Measurements from ENCODE around the gene GPR87. TPM values are rescaled to one million over a fixed set of nuclear protein-coding genes. Genes with fewer than 3 reads are reported as not detected.
A peak's percentile ranks its signal among the peaks of the same experiment; 100 is the strongest.

GPR87 gene
- total RNA-seq, 1 donor from 2014 or later = 13.3 TPM

GRCh38 chr3:151315846-151316245, 774 bp downstream of the GPR87 start:
- DNase-seq = no peak

GRCh38 chr3:151315136-151315535, 1.5 kb downstream of the GPR87 start:
- DNase-seq = no peak

- no peak for DNase-seq
These were observed 2.0 kb downstream of the GPR87 start for GRCh38 chr3:151314593-151314992.

GRCh38 chr3:151314137-151314536, 2.5 kb downstream of the GPR87 start:
- no peak for DNase-seq

- DNase-seq = no peak
These were observed 3.6 kb downstream of the GPR87 start for GRCh38 chr3:151312972-151313371.

GRCh38 chr3:151309566-151309965, 7.1 kb downstream of the GPR87 start:
- no peak for DNase-seq

- no peak for DNase-seq
These were observed 8.8 kb downstream of the GPR87 start for GRCh38 chr3:151307583-151308488.

GRCh38 chr3:151307131-151307530, 9.5 kb downstream of the GPR87 start:
- DNase-seq = no peak

GRCh38 chr3:151306168-151306810, 10.3 kb downstream of the GPR87 start:
- no peak for DNase-seq

GRCh38 chr3:151305775-151306151, 10.9 kb downstream of the GPR87 start:
- no peak for DNase-seq

- peak; percentile 26 for DNase-seq
These were observed 11.4 kb downstream of the GPR87 start for GRCh38 chr3:151305060-151305774.

- DNase-seq = no peak
These were observed 12.9 kb downstream of the GPR87 start for GRCh38 chr3:151303751-151304150.

- DNase-seq = no peak
These were observed 14.8 kb downstream of the GPR87 start for GRCh38 chr3:151301787-151302186.

GRCh38 chr3:151300539-151300938, 16.1 kb downstream of the GPR87 start:
- no peak for DNase-seq

GRCh38 chr3:151299006-151299405, 17.6 kb downstream of the GPR87 start:
- no peak for DNase-seq

- no peak for DNase-seq
These were observed 19.2 kb downstream of the GPR87 start for GRCh38 chr3:151297429-151297828.

GRCh38 chr3:151296226-151296625, 20.4 kb downstream of the GPR87 start:
- DNase-seq = no peak

GRCh38 chr3:151293127-151293526, 23.5 kb downstream of the GPR87 start:
- no peak for DNase-seq

- DNase-seq = no peak
These were observed 25.9 kb downstream of the GPR87 start for GRCh38 chr3:151290673-151291072.

- DNase-seq = no peak
These were observed 27.2 kb downstream of the GPR87 start for GRCh38 chr3:151289445-151289844.

GRCh38 chr3:151285940-151286339, 30.7 kb downstream of the GPR87 start:
- no peak for DNase-seq

- no peak for DNase-seq
These were observed 32.6 kb downstream of the GPR87 start for GRCh38 chr3:151283907-151284461.

- DNase-seq = no peak
These were observed 33.2 kb downstream of the GPR87 start for GRCh38 chr3:151283387-151283786.
